Glomerular visceral epithelial cell (primary cell): ENCODE results near the gene COQ10B.
A peak's percentile ranks its signal among the peaks of the same experiment; 100 is the strongest.

Experiments used
- DNase-seq: peaks from one replicate; pipeline ENCODE4 v3.0.0-alpha.2; 2016; ENCODE audit errors: extremely low spot score

Gene COQ10B

DNA sequence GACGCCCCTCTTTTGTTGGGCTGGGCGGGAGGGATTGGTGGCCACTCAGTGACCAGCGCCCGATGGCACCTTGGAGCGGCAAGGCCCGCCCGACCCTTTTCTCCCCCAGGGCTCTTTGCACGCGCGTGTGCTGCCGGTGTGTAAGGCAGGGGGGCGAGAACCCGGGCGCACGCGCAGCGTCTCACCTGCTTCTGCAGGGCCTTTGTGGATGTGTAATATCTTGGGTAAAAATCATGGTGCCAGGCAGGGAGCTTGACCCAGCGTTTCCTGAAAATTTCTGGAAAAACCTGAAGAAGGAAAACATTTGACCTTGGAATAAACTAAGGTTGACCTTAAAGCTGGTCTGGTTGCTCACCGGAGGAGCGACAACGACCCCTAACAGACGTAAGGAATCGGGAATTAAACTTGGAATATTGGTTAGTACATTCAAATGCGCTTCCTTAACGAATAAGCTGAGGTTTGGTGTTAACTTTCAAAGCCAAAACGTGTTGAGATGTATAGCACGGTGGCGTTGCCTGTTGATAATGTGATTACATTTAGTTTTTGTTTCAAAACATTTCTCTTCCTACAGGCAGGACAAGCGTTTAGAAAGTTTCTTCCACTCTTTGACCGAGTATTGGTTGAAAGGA, 47.3 kb downstream of the COQ10B start:
- no peak for DNase-seq

DNA sequence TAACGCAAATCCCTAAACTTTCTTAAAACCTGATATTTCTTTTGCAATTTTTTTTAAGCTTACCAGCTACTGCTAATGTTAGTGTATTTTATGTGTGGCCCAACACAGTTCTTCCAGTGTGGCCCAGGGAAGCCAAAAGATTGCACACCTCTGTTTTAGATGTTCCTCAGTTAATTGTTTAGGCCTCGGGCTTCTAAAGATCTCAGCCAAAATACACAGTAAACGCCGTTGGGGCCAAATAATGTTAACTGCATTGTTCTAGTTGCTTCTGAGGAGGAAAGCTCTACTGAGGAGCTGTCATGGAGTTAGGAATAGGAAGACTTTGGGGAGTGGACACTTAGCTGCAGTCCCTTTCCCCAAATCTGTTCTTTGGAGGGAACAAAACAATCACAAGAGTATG, 48.8 kb downstream of the COQ10B start:
- no peak for DNase-seq

DNA sequence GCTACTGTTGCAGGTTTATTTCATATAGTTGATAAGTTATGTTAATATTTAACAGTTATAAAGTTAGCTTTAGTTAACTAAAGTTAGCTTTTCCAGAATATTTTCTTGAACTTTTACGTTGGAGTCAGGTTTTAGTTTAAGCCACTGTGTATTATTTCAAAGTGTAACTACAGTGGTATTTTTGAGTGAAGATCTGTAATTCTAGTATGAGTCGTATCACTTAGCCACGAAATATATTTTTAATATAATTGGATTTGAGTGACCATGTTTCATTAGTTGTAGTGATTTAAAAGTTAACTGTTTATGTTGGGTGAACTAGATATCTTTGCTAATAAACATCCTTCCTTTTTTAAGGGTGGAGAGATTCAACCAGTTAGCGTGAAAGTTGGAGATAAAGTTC, 49.3 kb downstream of the COQ10B start:
- DNase-seq, result no peak

DNA sequence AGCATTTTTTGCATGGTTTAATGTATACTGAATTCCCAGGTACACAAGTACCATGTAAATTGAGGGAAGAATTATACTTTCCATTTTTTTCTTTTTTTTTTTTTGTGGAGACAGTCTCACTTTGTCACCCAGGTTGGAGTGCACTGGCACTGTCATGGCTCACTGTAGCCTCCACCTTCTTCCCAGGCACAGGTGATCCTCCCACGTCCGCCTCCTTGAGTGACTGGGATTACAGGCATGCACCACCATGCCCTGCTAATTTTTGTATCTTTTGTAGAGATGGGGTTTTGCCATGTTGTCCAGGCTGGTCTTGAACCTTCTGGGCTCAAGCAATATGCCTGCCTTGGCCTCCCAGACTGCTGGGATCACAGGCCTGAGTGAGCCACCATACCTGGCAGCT, 50.6 kb downstream of the COQ10B start:
- no peak for DNase-seq

DNA sequence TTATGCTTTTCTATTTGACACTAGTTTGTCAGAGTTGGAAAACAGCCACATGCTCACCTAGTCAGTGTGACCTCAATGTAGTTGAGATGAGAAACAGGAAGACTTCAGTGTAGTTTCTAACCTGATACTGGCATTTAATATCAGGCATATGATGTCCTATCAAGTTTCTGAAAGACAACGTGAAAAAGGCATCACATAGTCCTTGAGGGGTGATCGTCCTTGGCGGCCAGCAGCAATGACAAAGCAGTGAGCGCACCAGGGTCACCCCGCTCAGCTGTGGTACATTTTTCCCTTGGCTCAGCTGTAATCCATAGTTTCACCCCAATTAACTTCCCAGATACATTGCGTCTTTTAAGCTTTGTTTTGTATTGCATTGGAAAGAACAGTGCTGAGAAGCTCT, 51.2 kb downstream of the COQ10B start:
- DNase-seq, result no peak

DNA sequence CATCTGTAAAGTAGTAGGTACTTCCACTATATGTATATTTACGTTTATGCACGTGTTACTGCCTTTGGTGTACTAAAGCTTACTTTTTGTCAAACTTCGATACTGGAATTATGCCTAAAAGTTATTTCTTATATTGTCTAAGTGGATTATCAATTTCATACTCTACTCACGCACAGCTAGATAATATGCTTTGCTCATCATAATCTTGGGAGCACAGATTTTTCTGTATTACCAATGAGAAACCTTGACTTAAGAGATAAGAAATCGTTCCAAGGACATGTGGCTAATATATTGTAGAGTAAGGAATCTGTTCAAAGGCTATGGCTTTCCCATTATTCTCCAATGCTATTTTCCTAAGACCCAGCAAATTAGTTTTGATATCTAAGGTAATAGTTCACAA, 53.3 kb downstream of the COQ10B start:
- DNase-seq, result no peak

DNA sequence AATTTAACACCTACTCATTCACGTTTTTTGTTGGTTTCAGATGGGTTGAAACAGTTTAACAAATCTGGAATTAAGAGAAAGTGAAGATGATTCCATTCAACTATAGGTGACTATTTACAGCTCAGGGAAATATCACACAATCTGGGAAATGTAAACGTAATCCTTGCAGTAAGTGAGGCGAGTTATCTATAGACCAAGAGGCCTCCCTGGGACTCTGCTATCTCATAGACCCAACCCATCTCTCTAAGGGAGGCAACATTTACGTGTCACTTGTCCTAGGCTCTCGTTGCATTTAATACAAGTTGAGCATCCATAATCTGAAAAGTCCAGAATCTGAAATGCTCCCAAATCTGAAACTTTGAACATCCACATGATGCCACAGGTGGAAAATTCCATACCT, 60.6 kb downstream of the COQ10B start:
- DNase-seq, result no peak

DNA sequence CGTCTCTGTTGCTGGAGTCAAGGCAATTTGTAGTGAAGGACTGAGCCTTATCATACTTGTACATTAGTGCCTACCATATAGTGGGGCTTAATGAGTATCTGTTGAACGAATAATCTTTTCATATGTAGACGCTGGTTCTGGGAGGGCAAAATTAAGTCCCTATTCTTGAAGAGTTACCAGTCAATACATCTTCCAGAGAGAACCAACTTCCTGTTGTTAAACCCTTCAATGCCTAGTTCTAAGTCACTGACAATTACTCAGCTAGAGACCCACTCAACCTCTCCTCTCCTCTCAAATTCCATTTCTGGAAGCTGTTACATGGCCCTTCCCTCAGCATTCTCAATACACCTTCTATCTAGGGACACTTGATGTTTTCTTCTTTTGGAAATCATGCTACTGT, 61.4 kb downstream of the COQ10B start:
- no peak for DNase-seq

DNA sequence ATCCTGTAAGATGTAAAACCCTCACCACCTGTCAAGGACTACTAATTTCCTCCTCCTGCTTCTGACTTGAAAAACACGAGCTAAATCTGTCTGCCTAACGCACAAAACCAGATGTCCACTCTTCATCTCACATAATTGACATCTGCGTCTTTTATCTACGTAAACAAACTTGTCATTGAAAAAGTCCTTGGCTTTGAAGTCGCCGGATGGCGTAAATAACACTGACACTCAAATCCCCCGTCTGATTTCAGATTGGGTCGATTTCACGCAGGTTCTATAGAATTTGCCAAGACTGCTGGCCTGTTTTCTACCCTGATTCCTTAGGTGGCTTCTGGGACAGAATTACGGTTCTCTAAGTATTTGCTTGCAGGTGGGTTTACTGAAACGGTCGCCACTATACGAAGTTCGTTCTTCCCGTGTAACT, 62.0 kb downstream of the COQ10B start:
- no peak for DNase-seq

DNA sequence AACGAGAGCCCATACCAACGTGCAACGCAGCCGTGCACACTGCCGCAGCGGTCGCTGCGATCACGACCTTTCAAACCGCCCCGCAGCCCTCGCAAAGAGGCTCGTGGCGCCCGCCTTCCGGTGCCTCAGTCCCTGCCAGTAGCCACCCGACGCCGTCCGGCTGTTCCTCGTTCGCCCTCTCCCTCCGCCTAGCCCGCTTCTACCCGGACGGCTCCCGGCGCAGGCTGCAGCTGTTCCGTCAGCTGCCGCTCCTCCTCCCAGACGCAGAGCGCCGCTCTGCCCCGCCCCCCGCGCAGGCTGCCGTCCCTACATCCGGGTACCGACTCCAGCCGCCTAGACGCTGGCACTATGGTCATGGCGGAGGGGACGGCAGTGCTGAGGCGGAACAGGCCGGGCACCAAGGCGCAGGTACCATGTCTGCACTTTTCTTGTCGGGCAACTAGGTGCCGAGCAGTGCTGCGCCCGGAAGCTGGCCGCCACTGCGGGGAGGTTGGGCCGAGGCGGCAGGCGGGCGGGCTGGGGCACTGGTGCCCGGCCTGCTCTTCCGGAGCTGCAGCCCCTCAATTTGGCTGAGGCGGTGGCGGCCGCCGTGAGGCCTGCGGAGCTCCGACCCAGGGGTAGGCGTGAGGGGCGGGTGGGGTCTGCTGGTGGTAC, 62.5 kb downstream of the COQ10B start, which contains the start of gene MOB4:
TSS of gene MOB4 (plus strand) at position 328 of the 654 bp plus-strand sequence. CDS start at position 349, 21 bp downstream.
- DNase-seq, result peak; percentile 97

DNA sequence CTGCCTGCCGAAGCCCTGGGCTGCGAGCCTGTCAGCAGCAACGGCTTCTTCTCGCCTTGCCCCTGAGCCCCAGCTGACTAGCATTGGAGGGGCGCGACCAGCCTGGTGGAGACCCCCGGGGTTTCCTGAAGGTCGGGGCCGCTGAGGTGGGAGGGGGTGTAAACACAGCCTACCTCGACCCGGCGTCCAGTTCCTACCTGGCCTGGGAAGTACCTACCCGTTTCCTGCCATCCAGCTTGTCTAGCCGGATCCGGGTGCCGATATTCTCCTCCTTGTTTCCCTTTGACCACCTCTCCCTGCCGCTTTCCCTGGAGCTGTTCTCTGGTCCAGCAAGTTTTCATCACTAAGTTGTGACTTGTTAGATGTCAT, 63.0 kb downstream of the COQ10B start:
- peak; percentile 42 for DNase-seq

DNA sequence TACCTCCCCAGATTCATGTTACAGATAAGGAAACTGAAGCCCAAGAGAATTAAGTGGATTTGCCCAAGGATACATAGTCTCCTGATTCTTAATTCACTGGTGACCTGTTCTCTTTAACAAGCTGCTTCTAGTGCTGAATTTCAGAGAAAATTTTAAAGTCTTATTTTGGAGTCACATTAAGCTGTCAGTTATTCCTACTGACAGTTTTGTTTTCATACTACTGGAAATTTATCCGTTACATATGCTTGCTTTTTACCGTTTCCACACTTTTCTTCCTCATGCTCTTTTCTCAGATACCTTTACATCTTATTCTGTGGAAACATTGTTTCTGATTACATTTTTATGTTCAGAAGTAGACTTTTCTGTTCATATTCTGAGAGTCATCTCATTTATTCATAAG, 63.8 kb downstream of the COQ10B start:
- no peak for DNase-seq
